Right cardiac atrium (tissue), 5 donors: Measurements from ENCODE around the gene OCEL1. TPM values are rescaled to one million over a fixed set of nuclear protein-coding genes. Genes with fewer than 3 reads are reported as not detected.
A peak's percentile ranks its signal among the peaks of the same experiment; 100 is the strongest.
"Not testable (repeated sequence)": the region's sequence is repeated elsewhere in the genome, so short reads cannot be mapped to it uniquely, and the experiment has no call there.

Experiments
- ATAC-seq, 2 donors: fragments of 200-7000 bp; cut with Tn5 transposase; one replicate each; pipeline versions ENCODE4 v1.8.0 to v1.9.1; 2020; ENCODE audit warnings: moderate library complexity in 2 of 2, mild to moderate bottlenecking in 1 of 2
- DNase-seq, 3 donors: peaks; one replicate each; pipeline ENCODE4 v3.0.0-alpha.2; 2020
- H3K27ac ChIP-seq: one replicate; pipeline ENCODE4 v1.5.1; 2013; ENCODE audit warnings: mild to moderate bottlenecking, low read length, control low read depth, moderate library complexity
- H3K27me3 ChIP-seq: one replicate; pipeline ENCODE4 v1.6.1; 2013; ENCODE audit not compliant: control insufficient read depth, insufficient read depth
- H3K4me1 ChIP-seq: one replicate; pipeline ENCODE4 v1.6.1; 2013; ENCODE audit warnings: low read length; ENCODE audit not compliant: control insufficient read depth, insufficient read depth
- H3K4me3 ChIP-seq: one replicate; pipeline ENCODE4 v1.5.1; 2013; ENCODE audit warnings: low read length, control low read depth
- H3K9me3 ChIP-seq: one replicate; pipeline ENCODE4 v1.6.1; 2013; ENCODE audit warnings: low read length; ENCODE audit not compliant: control insufficient read depth
- WGBS: extraction: QIAGEN DNeasy Blood & Tissue Kit; methylation state at CpG from one replicate; pipeline ENCODE4 v1.1.7; 2013; 5-methylcytosine and 5-hydroxymethylcytosine counted together
- intact Hi-C, 4 donors: fragments of 100-400 bp; cut with DNase I; formaldehyde crosslinking; loops; one replicate each; pipeline versions ENCODE4 v1.11.0 to v1.14.0; 2022 to 2023
- long read RNA-seq, 4 donors: library from polyadenylated mRNA; unstranded; transcript quantifications; one replicate each; pipeline ENCODE4 v2.0.0, GENCODE V29; 2020 to 2021
- polyA plus RNA-seq: library from polyadenylated mRNA; stranded (reverse); fragments of 200-250 nt; gene quantifications from one replicate; pipeline ENCODE4 v1.2.3, GENCODE V29; 2013
- total RNA-seq, 4 donors: library from RNA; stranded (reverse); fragmentation: NEBNext Ultra II Directional; extraction: Animal tissue kit (Norgen Biotek cat#: 25700); gene quantifications; one replicate each; pipeline ENCODE4 v1.2.1, GENCODE V29; 2021
- donor health status: healthy with polysubstance abuse.
- donor health status: DM: no; HTN: yes; CAD: no.
- donor health status: DM: no; HTN: no; CAD: no.
- donor health status: DM: no; HTN: yes; CAD: no; lungs with severe emphysema.
- donor health status: DM: yes; HTN: yes; CAD: no.

The OCEL1 gene, protein sequence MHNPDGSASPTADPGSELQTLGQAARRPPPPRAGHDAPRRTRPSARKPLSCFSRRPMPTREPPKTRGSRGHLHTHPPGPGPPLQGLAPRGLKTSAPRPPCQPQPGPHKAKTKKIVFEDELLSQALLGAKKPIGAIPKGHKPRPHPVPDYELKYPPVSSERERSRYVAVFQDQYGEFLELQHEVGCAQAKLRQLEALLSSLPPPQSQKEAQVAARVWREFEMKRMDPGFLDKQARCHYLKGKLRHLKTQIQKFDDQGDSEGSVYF
- total RNA-seq = 10 to 100 TPM; 16.5 to 27.8 (median 22.6) TPM
- polyA plus RNA-seq = 37.5 TPM
- long read RNA-seq, donor 1, transcript OCEL1-201 (6 exons, 1,133 nt) = major isoform, 10 of 33 reads
- long read RNA-seq, donor 1, partial matches to known transcripts = 11 of 33 reads
- long read RNA-seq, donor 1, other reads (novel, unspliced or antisense) = 3 of 33 reads
- long read RNA-seq, donor 2, partial matches to known transcripts = 2 of 14 reads
- long read RNA-seq, donor 2, other reads (novel, unspliced or antisense) = 3 of 14 reads
- long read RNA-seq, donor 3, partial matches to known transcripts = 2 of 6 reads
- long read RNA-seq, donor 3, other reads (novel, unspliced or antisense) = 1 of 6 reads
- long read RNA-seq, donor 4, partial matches to known transcripts = 3 of 7 reads
- long read RNA-seq, donor 4, other reads (novel, unspliced or antisense) = 1 of 7 reads

DNA sequence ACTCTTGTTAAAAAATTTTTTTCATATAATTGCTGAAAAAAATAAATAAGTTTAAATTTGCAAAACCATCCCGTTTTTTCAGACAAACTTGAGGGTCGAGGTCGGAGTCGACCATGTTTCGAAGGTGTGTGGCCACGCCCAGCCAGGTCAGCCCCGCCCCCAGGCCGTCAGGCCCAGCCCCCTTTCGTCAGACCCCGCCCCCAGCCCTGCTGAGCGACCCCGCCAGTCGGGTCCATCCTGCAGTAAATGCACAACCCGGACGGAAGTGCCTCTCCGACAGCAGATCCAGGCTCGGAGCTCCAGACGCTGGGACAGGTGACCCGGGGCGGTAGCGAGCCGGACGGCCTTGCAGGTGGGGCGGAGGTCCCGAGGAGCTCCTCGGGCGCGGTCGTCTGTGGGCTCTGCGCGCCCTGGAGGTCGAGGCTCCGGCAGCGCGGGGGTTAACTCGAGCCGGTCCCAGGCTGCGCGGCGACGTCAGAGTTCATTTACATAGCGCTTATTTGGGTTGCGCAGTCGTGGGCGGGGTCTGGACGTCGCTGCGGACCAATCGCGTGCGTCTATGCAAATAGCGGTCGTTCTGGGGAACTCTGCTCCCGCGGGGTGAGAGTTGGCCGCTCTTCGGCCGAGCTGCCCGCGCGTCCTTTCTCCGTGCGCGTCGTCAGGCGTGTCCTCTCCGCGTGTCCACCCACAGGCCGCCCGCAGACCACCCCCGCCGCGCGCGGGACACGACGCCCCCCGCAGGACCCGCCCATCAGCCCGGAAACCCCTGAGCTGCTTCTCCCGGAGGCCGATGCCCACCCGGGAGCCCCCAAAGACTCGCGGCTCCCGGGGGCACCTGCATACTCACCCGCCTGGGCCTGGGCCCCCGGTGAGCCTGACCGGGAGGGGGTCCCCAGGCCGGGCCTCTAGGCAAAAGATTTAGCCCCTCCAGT is at the start of gene OCEL1:
TSS of gene OCEL1 (plus strand) at position 225 of the 932 bp plus-strand sequence. CDS start at position 247, 22 bp downstream.
- Histone ChIP-seq H3K27ac (peak within 1 kb of the TSS; percentile 97), H3K27me3 (no peaks in the 10 kb centered on the region), H3K4me3 (peak within 1 kb of the TSS; percentile 86), H3K4me1 (no peaks in the 10 kb centered on the region), H3K9me3 (no peaks in the 10 kb centered on the region)
- WGBS = under 1% methylated on average over 90 of the region's 90 CpGs
- ATAC-seq = peak; percentile 97 to 98
- intact Hi-C loops = no loop called here
- DNase-seq = peak; percentile 99 to 100 (median 99)

DNA sequence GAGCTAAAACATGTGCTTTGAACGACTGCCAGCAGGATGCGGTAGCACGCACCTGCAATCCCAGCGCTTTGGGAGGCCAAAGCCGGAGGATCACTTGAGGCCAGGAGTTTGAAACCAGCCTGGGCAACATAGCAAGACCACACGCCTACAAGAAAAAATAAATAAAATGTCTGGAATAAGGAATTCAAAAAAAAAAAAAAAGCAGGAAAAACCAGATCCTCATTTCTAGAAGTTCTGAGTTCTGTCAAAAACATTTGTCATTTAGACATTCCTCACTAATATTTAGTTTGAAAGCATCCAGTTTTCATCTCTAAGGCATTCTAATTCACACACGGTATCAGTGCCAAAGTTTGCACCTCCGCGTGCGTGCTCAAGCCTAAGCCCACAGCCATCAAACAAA is 47.7 kb upstream of the OCEL1 start:
- intact Hi-C loops = no loop called here
- no peaks in the 10 kb centered on the region for H3K9me3 ChIP-seq
- no peaks in the 10 kb centered on the region for H3K4me1 ChIP-seq
- no peaks in the 10 kb centered on the region for H3K27me3 ChIP-seq
- no peak overlapping the region for H3K27ac ChIP-seq
- whole genome bisulfite sequencing = 95% methylated on average over 10 of the region's 10 CpGs
- DNase-seq (no peak), ATAC-seq (no peak)
- no peak overlapping the region for H3K4me3 ChIP-seq

DNA sequence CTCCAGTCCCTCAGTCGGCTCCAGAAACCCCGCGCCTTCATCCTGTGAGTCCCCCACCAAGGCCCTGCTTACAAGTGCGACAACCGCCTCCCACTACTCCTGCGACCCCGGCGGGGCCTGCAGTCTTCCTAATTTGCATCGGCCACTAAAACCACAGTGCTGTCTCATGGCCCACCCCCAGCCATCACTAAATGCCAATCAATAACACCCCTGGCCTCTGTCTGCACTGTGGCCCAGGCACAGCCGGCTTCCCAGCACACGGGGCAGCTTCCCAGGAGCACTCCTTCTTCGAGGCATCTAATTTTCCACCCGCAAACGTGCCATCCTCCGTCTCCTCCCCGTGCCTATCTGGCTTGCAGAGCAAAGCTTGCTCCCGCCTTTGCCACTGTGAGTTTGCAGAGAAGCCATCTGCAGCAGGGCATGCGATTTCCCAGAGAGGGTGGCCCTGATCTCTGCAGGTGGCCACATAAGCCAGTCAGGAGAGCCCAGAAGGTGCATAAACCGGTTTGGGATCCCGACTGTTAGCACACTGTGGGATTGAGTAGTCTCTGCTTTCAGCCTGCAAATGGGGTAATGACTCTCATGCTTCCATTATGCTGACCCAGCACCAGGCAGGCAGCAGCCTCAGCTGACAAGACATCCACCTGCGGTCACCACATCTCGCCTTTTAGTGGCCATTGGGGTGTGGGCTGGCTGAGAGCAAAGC is 44.9 kb upstream of the OCEL1 start:
- 70% methylated on average over 22 of the region's 22 CpGs for WGBS
- Histone ChIP-seq H3K4me3 (no peak overlapping the region), H3K4me1 (no peaks in the 10 kb centered on the region), H3K9me3 (no peaks in the 10 kb centered on the region), H3K27ac (no peak overlapping the region), H3K27me3 (no peaks in the 10 kb centered on the region)
- ATAC-seq (no peak), DNase-seq (no peak)
- intact Hi-C loops = no loop called here

DNA sequence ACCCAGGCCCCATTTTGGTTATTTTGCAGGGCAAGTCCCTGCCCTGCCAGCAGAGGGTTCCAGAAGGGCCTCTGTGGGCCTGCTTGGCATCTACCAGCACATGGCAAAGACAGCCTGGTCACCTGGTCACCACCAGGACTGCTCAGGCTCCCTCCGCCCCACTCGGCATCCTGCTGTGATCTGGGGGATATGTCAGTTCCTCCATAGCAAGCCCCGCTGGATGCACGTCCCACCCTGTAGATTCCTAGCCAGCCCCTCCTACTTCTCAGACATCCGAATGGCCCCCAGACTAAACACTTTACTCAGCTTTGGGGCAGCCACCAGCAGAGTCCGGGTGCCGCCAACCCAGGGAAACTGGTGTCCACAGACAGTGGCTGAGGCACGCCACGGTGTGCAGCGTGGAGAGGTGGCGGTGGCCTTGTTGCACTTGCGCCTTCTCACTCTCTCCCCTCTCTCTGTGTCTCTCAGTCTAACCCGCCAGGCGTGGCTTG is 42.7 kb upstream of the OCEL1 start:
- Histone ChIP-seq H3K27me3 (no peaks in the 10 kb centered on the region), H3K4me3 (no peak overlapping the region), H3K9me3 (no peaks in the 10 kb centered on the region), H3K4me1 (no peaks in the 10 kb centered on the region), H3K27ac (no peak overlapping the region)
- ATAC-seq (no peak), DNase-seq (no peak)
- WGBS = 78% methylated on average over 14 of the region's 14 CpGs
- intact Hi-C loops = no loop called here

DNA sequence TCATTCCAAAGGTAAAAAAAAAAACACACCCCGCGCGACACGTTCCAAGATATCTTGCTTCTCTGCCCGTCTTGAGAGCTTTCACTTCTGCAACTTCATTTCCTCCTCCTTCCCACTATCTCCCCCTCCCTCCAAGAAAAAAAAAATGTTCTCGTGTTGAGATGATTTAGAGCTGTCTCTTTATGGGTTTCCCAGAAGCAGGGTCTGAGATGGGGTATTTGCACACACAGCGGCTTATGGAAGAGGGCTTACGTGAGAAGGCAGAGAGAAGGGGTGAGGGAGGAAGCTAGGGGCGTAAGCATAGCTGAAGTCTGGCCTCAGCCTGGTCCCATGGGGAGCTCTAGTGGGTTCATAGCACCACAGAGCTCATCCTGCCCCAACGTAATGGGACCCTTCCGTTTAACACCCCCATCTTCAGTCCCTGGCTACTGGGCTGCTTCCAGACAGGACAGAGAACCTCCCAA is 42.1 kb upstream of the OCEL1 start:
- no peaks in the 10 kb centered on the region for H3K4me1 ChIP-seq
- ATAC-seq = no peak
- H3K27me3 ChIP-seq = no peaks in the 10 kb centered on the region
- H3K27ac ChIP-seq = no peak overlapping the region
- no peaks in the 10 kb centered on the region for H3K9me3 ChIP-seq
- no peak overlapping the region for H3K4me3 ChIP-seq
- DNase-seq = no peak
- intact Hi-C loops = no loop called here
- 77% methylated on average over 11 of the region's 11 CpGs for WGBS

DNA sequence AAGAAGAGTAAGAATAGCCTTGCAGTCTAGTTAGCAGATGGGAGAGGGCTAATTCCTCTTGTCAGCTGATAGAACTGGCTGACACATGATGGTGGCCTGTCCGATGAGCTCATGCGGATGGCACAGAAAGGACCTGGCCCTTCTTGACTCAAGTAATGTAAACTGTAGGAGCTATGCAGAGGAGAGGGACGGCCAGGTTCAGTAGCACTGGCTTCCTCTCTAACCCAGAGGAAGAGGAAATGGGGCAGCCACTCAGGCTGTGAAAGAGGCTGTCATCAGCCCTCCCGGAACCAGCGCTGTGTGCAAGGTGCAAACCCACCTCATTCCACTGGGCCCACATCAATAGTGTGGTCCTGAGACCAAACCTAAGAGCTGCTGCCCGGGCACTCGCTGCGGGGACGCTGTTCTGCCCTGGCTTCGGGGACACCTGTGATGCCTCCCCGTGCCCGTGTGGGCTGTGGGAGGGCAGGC is 41.6 kb upstream of the OCEL1 start:
- Histone ChIP-seq H3K4me3 (no peak overlapping the region), H3K27me3 (no peaks in the 10 kb centered on the region), H3K9me3 (no peaks in the 10 kb centered on the region), H3K27ac (no peak overlapping the region), H3K4me1 (no peaks in the 10 kb centered on the region)
- WGBS = 87% methylated on average over 12 of the region's 12 CpGs
- ATAC-seq (peak in 1 of 2 donors; percentile 42), DNase-seq (no peak)
- intact Hi-C loops = no loop called here

DNA sequence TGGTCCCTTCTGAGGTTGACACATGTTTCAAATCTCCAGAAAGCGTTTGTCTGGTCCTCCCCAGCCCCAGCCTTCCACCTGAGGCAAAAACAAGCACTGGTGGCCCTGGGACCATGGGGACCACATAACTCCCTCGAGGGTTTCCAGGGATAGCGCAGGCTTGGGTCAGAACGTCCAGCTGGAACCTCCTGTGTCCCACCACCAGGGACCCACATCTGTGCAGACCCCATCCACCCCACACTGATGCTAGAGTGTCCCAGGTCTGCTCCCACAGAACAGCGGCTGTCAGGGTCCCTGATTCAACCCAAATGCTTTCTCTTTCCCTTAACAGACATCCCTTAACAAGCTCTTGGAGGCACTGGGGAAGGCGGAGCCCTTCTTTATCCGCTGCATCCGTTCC is 40.4 kb upstream of the OCEL1 start:
- intact Hi-C loops = loop anchor here in 1 of 4 donors (5.0 kb wide), 1 partner anchor 378 kb away; no protein-coding TSS in a partner anchor
- 91% methylated on average over 8 of the region's 8 CpGs for WGBS
- Histone ChIP-seq H3K4me3 (no peak overlapping the region), H3K27ac (no peak overlapping the region), H3K9me3 (no peaks in the 10 kb centered on the region), H3K4me1 (no peaks in the 10 kb centered on the region), H3K27me3 (no peaks in the 10 kb centered on the region)
- DNase-seq (no peak), ATAC-seq (no peak)

DNA sequence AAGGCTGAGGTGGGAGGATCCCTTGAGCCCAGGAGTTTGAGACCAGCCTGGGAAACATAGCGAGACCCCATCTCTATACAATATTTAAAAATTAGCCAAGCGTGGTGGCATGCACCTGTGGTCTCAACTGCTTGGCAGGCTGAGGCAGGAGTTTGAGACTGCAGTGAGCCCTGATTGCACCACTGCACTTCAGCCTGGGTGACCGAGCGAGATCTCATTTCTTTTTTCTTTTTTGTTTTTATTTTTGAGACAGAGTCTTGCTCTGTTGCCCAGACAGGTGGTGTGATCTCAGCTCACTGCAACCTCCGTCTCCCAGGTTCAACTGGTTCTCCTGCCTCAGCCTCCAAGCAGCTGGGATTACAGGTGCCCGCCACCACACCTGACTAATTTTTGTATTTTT is 34.3 kb upstream of the OCEL1 start:
- H3K4me1 ChIP-seq, ATAC-seq, H3K27ac ChIP-seq, H3K9me3 ChIP-seq, H3K4me3 ChIP-seq, H3K27me3 ChIP-seq, intact Hi-C loops, DNase-seq: not testable (repeated sequence)
- 89% methylated on average over 6 of the region's 6 CpGs for WGBS

DNA sequence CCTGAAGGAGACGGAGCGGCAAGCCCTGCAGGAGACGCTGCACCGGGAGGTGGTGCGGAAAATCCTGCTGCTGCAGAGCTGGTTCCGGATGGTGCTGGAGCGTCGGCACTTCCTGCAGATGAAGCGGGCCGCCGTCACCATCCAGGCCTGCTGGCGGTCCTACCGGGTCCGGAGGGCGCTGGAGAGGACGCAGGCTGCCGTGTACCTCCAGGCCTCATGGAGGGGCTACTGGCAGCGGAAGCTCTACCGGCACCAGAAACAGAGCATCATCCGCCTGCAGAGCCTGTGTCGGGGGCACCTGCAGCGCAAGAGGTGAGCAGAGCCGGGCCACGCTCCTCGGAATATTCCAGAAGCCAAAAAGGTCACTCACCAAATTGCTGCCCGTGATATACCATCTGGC is 33.3 kb upstream of the OCEL1 start:
- intact Hi-C loops = no loop called here
- H3K4me1 ChIP-seq = no peaks in the 10 kb centered on the region
- WGBS = 97% methylated on average over 26 of the region's 26 CpGs
- no peaks in the 10 kb centered on the region for H3K27me3 ChIP-seq
- H3K27ac ChIP-seq = no peak overlapping the region
- no peak for DNase-seq
- H3K9me3 ChIP-seq = no peaks in the 10 kb centered on the region
- H3K4me3 ChIP-seq = no peak overlapping the region
- no peak for ATAC-seq

DNA sequence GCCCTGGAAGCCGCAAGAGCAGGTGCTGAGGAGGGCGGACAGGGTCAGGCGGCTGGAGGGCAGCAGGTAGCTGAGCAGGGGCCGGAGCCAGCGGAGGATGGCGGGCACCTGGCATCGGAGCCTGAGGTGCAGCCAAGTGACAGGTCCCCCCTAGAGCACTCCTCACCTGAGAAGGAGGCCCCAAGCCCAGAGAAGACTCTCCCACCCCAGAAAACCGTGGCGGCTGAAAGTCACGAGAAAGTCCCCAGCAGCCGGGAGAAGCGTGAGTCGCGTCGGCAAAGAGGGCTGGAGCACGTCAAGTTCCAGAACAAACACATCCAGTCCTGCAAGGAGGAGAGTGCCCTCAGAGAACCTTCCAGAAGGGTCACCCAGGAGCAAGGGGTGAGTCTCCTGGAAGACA is 31.4 kb upstream of the OCEL1 start:
- 94% methylated on average over 16 of the region's 16 CpGs for WGBS
- H3K4me3 ChIP-seq = no peak overlapping the region
- H3K9me3 ChIP-seq = no peaks in the 10 kb centered on the region
- no peaks in the 10 kb centered on the region for H3K27me3 ChIP-seq
- no peaks in the 10 kb centered on the region for H3K4me1 ChIP-seq
- no peak overlapping the region for H3K27ac ChIP-seq
- DNase-seq (no peak), ATAC-seq (no peak)
- intact Hi-C loops = no loop called here
